ENCODE measurements around the gene SASH3.

The SASH3 gene

DNA sequence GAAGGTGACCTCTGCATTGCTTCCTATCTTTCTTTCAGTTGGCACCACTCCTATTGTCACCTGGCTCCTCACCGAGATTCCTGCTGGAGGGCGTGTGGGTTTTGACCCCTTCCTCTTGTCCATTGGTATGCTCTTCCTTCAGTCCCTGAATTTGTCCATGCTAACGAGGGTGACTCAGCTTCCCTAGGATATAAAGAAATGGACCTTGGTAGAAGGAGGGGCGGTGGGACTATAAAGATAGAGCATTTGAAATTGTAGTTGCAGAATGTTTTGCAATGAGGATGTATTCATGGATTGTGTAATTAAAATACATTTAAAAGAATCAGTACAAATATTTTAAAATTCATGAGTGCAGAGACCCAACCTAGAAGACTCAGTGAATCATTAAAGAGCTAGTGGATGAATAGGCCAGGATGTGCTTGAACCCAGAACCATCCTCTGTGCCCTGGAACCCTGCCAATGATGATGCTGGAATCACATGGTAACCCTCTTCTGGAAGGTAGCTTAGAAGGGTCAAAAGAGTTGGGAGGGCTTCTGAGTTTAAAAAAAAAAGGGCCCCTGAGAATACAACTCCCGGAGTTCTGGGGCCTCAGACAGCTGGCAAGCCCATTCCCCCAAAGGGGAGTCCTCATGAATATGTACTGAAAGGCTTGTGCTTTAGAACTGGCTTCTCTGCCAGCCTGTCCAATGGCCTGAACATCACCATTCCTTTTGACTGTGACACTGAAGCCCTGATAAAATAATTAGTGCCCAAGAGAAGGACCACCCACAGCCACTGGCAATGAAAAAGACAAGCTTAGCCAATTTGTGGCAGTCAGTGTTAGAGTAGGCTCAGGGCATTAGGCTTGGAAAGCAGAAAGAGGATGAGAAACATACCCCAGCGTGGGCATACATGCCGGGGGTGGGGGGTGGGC, 32.9 kb upstream of the SASH3 start:
- in situ Hi-C loops (cut with MboI; ENCODE audit: low sequenced_read_pairs, unreplicated experiment), result no loop called here
- TF ChIP-seq, protein P1, sequence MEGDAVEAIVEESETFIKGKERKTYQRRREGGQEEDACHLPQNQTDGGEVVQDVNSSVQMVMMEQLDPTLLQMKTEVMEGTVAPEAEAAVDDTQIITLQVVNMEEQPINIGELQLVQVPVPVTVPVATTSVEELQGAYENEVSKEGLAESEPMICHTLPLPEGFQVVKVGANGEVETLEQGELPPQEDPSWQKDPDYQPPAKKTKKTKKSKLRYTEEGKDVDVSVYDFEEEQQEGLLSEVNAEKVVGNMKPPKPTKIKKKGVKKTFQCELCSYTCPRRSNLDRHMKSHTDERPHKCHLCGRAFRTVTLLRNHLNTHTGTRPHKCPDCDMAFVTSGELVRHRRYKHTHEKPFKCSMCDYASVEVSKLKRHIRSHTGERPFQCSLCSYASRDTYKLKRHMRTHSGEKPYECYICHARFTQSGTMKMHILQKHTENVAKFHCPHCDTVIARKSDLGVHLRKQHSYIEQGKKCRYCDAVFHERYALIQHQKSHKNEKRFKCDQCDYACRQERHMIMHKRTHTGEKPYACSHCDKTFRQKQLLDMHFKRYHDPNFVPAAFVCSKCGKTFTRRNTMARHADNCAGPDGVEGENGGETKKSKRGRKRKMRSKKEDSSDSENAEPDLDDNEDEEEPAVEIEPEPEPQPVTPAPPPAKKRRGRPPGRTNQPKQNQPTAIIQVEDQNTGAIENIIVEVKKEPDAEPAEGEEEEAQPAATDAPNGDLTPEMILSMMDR (IDR thresholded peaks at IDR 0.05; ENCODE audit: borderline replicate concordance, control extremely low read depth, extremely low read depth, insufficient read depth, missing control alignments), result no peak
- DNase-seq (ENCODE audit: low spot score), result no peak

DNA sequence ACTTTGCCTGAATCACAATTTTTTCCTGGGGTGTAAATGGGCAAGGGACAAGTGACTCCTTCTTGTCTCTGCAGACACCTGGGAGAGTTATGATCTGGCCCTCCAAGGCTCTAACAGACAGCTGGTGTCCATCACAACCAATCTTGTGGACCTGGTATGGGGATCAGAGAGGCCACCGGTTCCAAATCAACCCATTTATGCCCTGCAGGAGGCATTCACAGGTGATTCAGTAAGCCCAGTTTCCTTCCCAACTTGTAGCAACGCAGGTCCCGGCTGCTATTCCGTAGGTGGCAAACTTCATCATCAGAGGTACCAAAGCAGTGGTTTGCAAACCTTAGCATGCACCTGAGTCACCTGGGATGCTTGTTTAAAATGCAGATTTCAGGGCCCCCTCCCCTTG, 32.2 kb upstream of the SASH3 start:
- in situ Hi-C loops (cut with MboI; ENCODE audit: low sequenced_read_pairs, unreplicated experiment), result no loop called here

DNA sequence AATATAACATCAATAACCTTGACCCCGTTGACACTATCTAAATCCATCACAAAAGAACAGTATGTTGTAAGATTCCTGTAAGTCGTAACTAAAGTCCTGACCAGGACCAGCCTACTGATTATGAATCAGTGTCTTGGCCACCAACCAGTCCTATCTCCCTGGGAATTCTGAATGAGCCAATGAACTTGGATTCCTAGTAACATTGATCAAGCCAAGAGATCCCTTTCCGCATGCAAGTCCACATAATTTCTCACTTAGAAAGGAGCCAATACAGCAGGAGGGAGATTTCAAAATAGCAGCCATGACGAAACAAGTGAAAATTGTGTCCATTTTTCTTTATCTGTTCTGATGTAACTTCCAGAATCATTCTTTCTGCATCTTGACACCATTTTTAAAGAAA, 31.4 kb upstream of the SASH3 start:
- TF ChIP-seq, protein P1 (IDR thresholded peaks at IDR 0.05; ENCODE audit: borderline replicate concordance, control extremely low read depth, extremely low read depth, insufficient read depth, missing control alignments), result no peak
- in situ Hi-C loops (cut with MboI; ENCODE audit: low sequenced_read_pairs, unreplicated experiment), result no loop called here
- DNase-seq (ENCODE audit: low spot score), result no peak

More for the DNA sequence above, 32.2 kb upstream of the SASH3 start:
- no peak for DNase-seq (ENCODE audit: low spot score)
- TF ChIP-seq, protein P1 (IDR thresholded peaks at IDR 0.05; ENCODE audit: borderline replicate concordance, control extremely low read depth, extremely low read depth, insufficient read depth, missing control alignments), result no peak

DNA sequence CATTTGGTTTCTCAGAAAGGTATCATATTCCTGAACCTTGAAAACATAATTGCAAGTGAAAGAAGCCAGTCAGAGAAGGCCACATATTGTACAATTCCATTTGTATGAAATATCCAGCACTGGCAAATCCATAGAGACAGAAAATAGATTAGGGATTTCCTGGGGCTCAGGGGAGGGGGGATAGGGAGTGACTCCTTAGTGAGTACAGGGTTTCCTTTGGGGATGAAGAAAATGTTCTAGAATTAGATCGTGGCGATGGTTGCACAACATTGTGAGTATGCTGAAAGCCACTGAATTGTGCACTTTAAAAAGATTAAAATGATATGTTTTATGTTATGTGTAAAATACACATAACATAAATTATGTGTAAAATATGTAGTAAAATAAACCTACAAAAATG, 30.7 kb upstream of the SASH3 start:
- in situ Hi-C loops (cut with MboI; ENCODE audit: low sequenced_read_pairs, unreplicated experiment), result no loop called here
- DNase-seq (ENCODE audit: low spot score), result no peak
- TF ChIP-seq, protein P1 (IDR thresholded peaks at IDR 0.05; ENCODE audit: borderline replicate concordance, control extremely low read depth, extremely low read depth, insufficient read depth, missing control alignments), result no peak

DNA sequence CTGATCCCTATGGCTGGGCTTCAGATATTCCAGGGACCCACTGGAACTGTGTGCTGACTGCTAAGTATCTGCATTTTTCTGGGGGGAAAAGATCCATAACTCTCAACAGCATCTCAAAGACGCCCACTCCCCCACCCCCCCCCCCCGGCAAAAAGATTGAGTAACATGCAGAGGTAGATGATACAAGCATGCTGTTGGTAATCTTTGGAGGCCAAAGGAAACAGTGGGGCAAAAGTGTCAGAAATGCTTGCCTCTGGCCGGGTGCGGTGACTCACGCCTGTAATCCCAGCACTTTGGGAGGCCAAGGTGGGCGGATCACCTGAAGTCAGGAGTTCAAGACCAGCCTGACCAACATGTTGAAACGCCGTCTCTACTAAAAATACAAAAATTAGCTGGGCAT, 28.8 kb upstream of the SASH3 start:
- in situ Hi-C loops (cut with MboI; ENCODE audit: low sequenced_read_pairs, unreplicated experiment), result no loop called here
- DNase-seq (ENCODE audit: low spot score), result no peak
- TF ChIP-seq, protein P1 (IDR thresholded peaks at IDR 0.05; ENCODE audit: borderline replicate concordance, control extremely low read depth, extremely low read depth, insufficient read depth, missing control alignments), result no peak

DNA sequence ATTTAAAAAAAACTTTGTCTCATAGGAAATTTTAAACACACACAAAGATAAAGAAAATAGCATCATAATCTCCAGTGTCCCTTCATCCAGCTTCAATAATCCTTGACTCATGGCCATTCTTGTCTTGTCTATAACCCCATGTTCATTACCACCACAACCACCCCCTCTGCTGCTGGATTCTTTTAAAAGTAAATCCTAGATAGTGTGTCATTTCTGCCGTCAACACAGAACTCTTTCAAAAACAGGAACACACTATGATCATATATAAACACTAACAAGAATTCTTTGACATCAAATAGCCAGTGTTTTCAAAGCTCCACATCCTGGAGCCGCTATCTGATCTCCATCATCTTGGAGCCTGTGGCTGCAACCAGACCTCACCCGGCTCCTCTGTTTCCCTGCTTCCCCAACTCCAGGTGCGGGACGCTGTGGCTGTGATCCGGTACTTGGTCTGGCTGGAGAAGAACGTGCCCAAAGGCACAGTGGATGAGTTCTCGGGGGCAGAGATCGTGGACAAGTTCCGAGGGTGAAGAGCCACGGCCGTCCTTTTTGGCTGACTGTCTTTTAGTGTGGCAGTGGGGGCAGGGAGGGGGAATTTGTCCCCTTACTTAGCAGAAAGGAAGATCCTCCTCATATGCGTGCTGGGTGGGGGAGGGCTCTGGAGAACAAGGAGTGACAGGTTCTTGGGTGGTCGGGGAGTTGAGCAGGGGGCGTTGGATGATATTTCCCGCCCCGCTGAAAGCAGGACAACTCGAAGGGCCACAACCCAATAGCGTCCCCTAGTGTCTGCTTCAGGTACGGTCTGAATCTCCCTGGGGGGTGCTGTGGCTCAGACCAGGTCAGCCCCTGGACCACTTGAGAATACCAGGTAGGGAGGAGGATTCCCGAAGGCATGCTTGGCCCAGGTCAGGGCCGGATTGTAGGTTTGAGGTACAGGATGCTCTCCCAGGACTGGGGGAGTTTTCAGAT, 25.4 kb upstream of the SASH3 start:
- in situ Hi-C loops (cut with MboI; ENCODE audit: low sequenced_read_pairs, unreplicated experiment), result no loop called here
- DNase-seq (ENCODE audit: low spot score), result no peak
- TF ChIP-seq, protein P1 (IDR thresholded peaks at IDR 0.05; ENCODE audit: borderline replicate concordance, control extremely low read depth, extremely low read depth, insufficient read depth, missing control alignments), result peak; percentile 26

Data from GM13976 (cell line).